Measurements from ENCODE around the gene KIAA1217. TPM values are rescaled to one million over a fixed set of nuclear protein-coding genes. Genes with fewer than 3 reads are reported as not detected.

KIAA1217 gene
- total and polyA plus RNA-seq, 2 experiments from 2014 or later: 13.3 to 23.1 TPM

- H3K4me1 ChIP-seq (ENCODE audit: low read depth): peaks cover 19% of the 10 kb centered on the region
- DNase-seq (ENCODE audit: low read depth in 1 of 2, low spot score in 1 of 2): peak in 1 of 2 donors; percentile 88
- TF ChIP-seq CTCF (IDR thresholded peaks at IDR 0.05; ENCODE audit: low read depth, low read length): no peak
- H3K9me3 ChIP-seq (ENCODE audit: low read depth): no peaks in the 10 kb centered on the region
- no peak overlapping the region for H3K27ac ChIP-seq
- H3K4me3 ChIP-seq: no peak overlapping the region
- H3K36me3 ChIP-seq: no peaks in the 10 kb centered on the region
- no peaks in the 10 kb centered on the region for H3K27me3 ChIP-seq
These were observed 257.2 kb downstream of the KIAA1217 start for GRCh38 chr10:24465891-24466818.

- no peak overlapping the region for H3K4me3 ChIP-seq
- TF ChIP-seq CTCF (IDR thresholded peaks at IDR 0.05; ENCODE audit: low read depth, low read length): no peak
- no peaks in the 10 kb centered on the region for H3K9me3 ChIP-seq (ENCODE audit: low read depth)
- DNase-seq (ENCODE audit: low read depth in 1 of 2, low spot score in 1 of 2): no peak
- H3K27ac ChIP-seq: no peak overlapping the region
- H3K27me3 ChIP-seq: no peaks in the 10 kb centered on the region
- no peaks in the 10 kb centered on the region for H3K36me3 ChIP-seq
- peaks cover 19% of the 10 kb centered on the region for H3K4me1 ChIP-seq (ENCODE audit: low read depth)
These were observed 258.2 kb downstream of the KIAA1217 start for GRCh38 chr10:24467136-24467535.

GRCh38 chr10:24467605-24468004 lies 258.7 kb downstream of the KIAA1217 start:
- Histone ChIP-seq H3K36me3 (no peaks in the 10 kb centered on the region), H3K27ac (no peak overlapping the region), H3K4me1 (ENCODE audit: low read depth) (peaks cover 15% of the 10 kb centered on the region), H3K27me3 (no peaks in the 10 kb centered on the region), H3K4me3 (no peak overlapping the region), H3K9me3 (ENCODE audit: low read depth) (no peaks in the 10 kb centered on the region)
- TF ChIP-seq CTCF (IDR thresholded peaks at IDR 0.05; ENCODE audit: low read depth, low read length): no peak
- no peak for DNase-seq (ENCODE audit: low read depth in 1 of 2, low spot score in 1 of 2)

- H3K4me3 ChIP-seq: no peak overlapping the region
- H3K27ac ChIP-seq: no peak overlapping the region
- no peaks in the 10 kb centered on the region for H3K27me3 ChIP-seq
- no peaks in the 10 kb centered on the region for H3K9me3 ChIP-seq (ENCODE audit: low read depth)
- no peaks in the 10 kb centered on the region for H3K36me3 ChIP-seq
- no peak for TF ChIP-seq CTCF (IDR thresholded peaks at IDR 0.05; ENCODE audit: low read depth, low read length)
- DNase-seq (ENCODE audit: low read depth in 1 of 2, low spot score in 1 of 2): no peak
- H3K4me1 ChIP-seq (ENCODE audit: low read depth): peaks cover 15% of the 10 kb centered on the region
These were observed 259.4 kb downstream of the KIAA1217 start for GRCh38 chr10:24468281-24468751.

GRCh38 chr10:24469993-24470392 lies 261.1 kb downstream of the KIAA1217 start:
- no peak for TF ChIP-seq CTCF (IDR thresholded peaks at IDR 0.05; ENCODE audit: low read depth, low read length)
- Histone ChIP-seq H3K36me3 (peaks cover 3% of the 10 kb centered on the region), H3K27ac (no peak overlapping the region), H3K4me3 (no peak overlapping the region), H3K27me3 (no peaks in the 10 kb centered on the region), H3K9me3 (ENCODE audit: low read depth) (no peaks in the 10 kb centered on the region), H3K4me1 (ENCODE audit: low read depth) (peaks cover 11% of the 10 kb centered on the region)
- DNase-seq (ENCODE audit: low read depth in 1 of 2, low spot score in 1 of 2): no peak

Measured in cardiac muscle cell (in vitro differentiated cells and primary cell).